ENCODE measurements around the gene RGS7BP. TPM values are rescaled to one million over a fixed set of nuclear protein-coding genes. Genes with fewer than 3 reads are reported as not detected.

RGS7BP gene
- total and polyA plus RNA-seq, 2 donors (not counting 1 experiment from before 2014, with no cell fraction given), result under 0.01 to 0.20 TPM

DNA sequence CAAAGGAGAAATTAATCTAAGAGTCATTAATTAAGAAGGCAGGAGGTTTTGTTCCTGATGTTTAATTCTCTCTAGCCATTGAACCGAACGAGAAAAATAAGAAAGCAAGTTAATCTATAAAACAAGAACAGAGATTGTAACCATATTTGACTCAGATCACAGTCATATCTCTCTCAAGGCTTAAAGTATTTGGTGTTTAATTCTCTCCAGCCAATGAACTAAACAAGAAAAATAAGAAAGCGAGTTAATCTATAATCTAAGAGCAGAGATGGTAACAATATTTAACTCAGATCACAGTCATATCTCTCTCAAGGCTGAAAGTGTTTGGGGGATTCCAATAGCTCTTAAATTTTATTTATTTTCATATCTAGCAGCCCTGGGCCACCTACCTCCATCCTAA is 110.1 kb downstream of the RGS7BP start:
- Histone ChIP-seq H3K27me3 (ENCODE audit: control insufficient read depth, insufficient read depth, low read length) (peaks cover under 1% of the 10 kb centered on the region), H3K4me1 (ENCODE audit: control insufficient read depth, extremely low read depth, insufficient read depth, low read length) (no peaks in the 10 kb centered on the region), H3K79me2 (ENCODE audit: control insufficient read depth, insufficient read depth, low read length) (no peaks in the 10 kb centered on the region), H3K9me3 (ENCODE audit: control insufficient read depth, insufficient read depth, low read depth, low read length) (no peaks in the 10 kb centered on the region), H2AFZ (ENCODE audit: low read length) (no peak overlapping the region), H3K4me2 (ENCODE audit: extremely low read depth, insufficient read depth, low read length) (no peak overlapping the region), H3K4me3 (replicated peaks in 1 of 4; ENCODE audit: control extremely low read depth in 1 of 4, insufficient read depth in 1 of 4, low read depth in 3 of 4, low read length in 4 of 4) (no peak overlapping the region), H3K36me3 (ENCODE audit: control insufficient read depth, insufficient read depth, low read length) (no peaks in the 10 kb centered on the region), H3K27ac (ENCODE audit: insufficient read depth, low read length) (no peak overlapping the region), H4K20me1 (ENCODE audit: control insufficient read depth, extremely low read depth, insufficient read depth, low read length) (no peaks in the 10 kb centered on the region), H3K9ac (ENCODE audit: insufficient read depth, low read length) (no peak overlapping the region)
- TF ChIP-seq EZH2 (IDR thresholded peaks at IDR 0.05; ENCODE audit: low read length, missing control alignments), result no peak
- TF ChIP-seq, protein P1, sequence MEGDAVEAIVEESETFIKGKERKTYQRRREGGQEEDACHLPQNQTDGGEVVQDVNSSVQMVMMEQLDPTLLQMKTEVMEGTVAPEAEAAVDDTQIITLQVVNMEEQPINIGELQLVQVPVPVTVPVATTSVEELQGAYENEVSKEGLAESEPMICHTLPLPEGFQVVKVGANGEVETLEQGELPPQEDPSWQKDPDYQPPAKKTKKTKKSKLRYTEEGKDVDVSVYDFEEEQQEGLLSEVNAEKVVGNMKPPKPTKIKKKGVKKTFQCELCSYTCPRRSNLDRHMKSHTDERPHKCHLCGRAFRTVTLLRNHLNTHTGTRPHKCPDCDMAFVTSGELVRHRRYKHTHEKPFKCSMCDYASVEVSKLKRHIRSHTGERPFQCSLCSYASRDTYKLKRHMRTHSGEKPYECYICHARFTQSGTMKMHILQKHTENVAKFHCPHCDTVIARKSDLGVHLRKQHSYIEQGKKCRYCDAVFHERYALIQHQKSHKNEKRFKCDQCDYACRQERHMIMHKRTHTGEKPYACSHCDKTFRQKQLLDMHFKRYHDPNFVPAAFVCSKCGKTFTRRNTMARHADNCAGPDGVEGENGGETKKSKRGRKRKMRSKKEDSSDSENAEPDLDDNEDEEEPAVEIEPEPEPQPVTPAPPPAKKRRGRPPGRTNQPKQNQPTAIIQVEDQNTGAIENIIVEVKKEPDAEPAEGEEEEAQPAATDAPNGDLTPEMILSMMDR (conservative IDR thresholded peaks at IDR 0.05 in 1 of 2, IDR thresholded peaks at IDR 0.05 in 1 of 2; ENCODE audit: low read depth in 1 of 2, low read length in 2 of 2), result no peak
- DNase-seq (ENCODE audit: low read depth in 2 of 2), result no peak

DNA sequence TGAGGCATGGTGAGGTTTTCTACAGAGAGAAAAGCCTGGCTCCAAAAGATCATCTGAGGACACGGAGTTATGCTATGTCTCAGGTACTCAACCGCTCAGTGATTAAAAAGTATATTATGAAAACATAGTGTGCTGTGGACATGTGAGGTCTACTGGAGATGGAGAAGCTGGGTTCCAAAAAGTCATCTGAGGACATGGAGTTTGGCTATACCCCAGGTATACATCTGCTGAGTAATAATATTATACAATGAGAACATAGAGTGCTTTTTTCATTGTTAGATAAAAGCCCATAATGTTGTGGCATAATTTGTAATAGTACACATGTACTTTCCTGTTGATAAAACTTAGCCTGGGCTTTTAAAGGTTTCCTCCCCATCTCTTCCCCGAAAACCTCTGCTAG is 113.8 kb downstream of the RGS7BP start:
- H4K20me1 ChIP-seq (ENCODE audit: control insufficient read depth, extremely low read depth, insufficient read depth, low read length), result no peaks in the 10 kb centered on the region
- H3K36me3 ChIP-seq (ENCODE audit: control insufficient read depth, insufficient read depth, low read length), result no peaks in the 10 kb centered on the region
- TF ChIP-seq, protein P1 (conservative IDR thresholded peaks at IDR 0.05 in 1 of 2, IDR thresholded peaks at IDR 0.05 in 1 of 2; ENCODE audit: low read depth in 1 of 2, low read length in 2 of 2), result no peak
- no peak for TF ChIP-seq EZH2 (IDR thresholded peaks at IDR 0.05; ENCODE audit: low read length, missing control alignments)
- no peaks in the 10 kb centered on the region for H3K9me3 ChIP-seq (ENCODE audit: control insufficient read depth, insufficient read depth, low read depth, low read length)
- DNase-seq (ENCODE audit: low read depth in 2 of 2), result peak in 1 of 2 donors; percentile 11
- H3K27me3 ChIP-seq (ENCODE audit: control insufficient read depth, insufficient read depth, low read length), result peaks cover 6% of the 10 kb centered on the region
- H3K4me2 ChIP-seq (ENCODE audit: extremely low read depth, insufficient read depth, low read length), result no peak overlapping the region
- H3K4me1 ChIP-seq (ENCODE audit: control insufficient read depth, extremely low read depth, insufficient read depth, low read length), result no peaks in the 10 kb centered on the region
- H3K9ac ChIP-seq (ENCODE audit: insufficient read depth, low read length), result no peak overlapping the region
- no peak overlapping the region for H3K4me3 ChIP-seq (replicated peaks in 1 of 4; ENCODE audit: control extremely low read depth in 1 of 4, insufficient read depth in 1 of 4, low read depth in 3 of 4, low read length in 4 of 4)
- H2AFZ ChIP-seq (ENCODE audit: low read length), result no peak overlapping the region
- H3K79me2 ChIP-seq (ENCODE audit: control insufficient read depth, insufficient read depth, low read length), result no peaks in the 10 kb centered on the region
- no peak overlapping the region for H3K27ac ChIP-seq (ENCODE audit: insufficient read depth, low read length)

DNA sequence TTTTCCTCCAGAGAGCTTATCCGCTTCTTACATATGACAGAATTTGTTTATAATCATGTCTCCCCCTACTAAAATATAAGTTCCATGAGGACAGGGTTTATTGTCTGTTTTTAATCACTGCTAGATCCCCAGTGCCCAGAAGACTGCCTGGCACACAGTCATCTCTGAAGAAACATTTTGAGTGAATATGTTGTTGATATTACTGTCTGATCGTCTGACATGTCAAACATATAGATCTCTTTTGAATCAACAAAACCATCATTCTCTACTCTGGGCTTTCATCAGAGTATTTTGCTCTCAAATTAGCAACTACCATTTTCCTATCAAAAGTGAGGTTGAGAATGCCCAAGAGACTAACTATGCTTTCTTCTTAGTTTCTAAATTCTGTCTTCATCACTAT is 117.2 kb downstream of the RGS7BP start:
- no peaks in the 10 kb centered on the region for H4K20me1 ChIP-seq (ENCODE audit: control insufficient read depth, extremely low read depth, insufficient read depth, low read length)
- H3K27me3 ChIP-seq (ENCODE audit: control insufficient read depth, insufficient read depth, low read length), result peaks cover 6% of the 10 kb centered on the region
- no peak overlapping the region for H3K9ac ChIP-seq (ENCODE audit: insufficient read depth, low read length)
- TF ChIP-seq, protein P1 (conservative IDR thresholded peaks at IDR 0.05 in 1 of 2, IDR thresholded peaks at IDR 0.05 in 1 of 2; ENCODE audit: low read depth in 1 of 2, low read length in 2 of 2), result no peak
- TF ChIP-seq EZH2 (IDR thresholded peaks at IDR 0.05; ENCODE audit: low read length, missing control alignments), result no peak
- no peaks in the 10 kb centered on the region for H3K9me3 ChIP-seq (ENCODE audit: control insufficient read depth, insufficient read depth, low read depth, low read length)
- no peak overlapping the region for H2AFZ ChIP-seq (ENCODE audit: low read length)
- H3K4me2 ChIP-seq (ENCODE audit: extremely low read depth, insufficient read depth, low read length), result no peak overlapping the region
- no peak for DNase-seq (ENCODE audit: low read depth in 2 of 2)
- H3K4me3 ChIP-seq (replicated peaks in 1 of 4; ENCODE audit: control extremely low read depth in 1 of 4, insufficient read depth in 1 of 4, low read depth in 3 of 4, low read length in 4 of 4), result no peak overlapping the region
- H3K27ac ChIP-seq (ENCODE audit: insufficient read depth, low read length), result no peak overlapping the region
- no peaks in the 10 kb centered on the region for H3K36me3 ChIP-seq (ENCODE audit: control insufficient read depth, insufficient read depth, low read length)
- no peaks in the 10 kb centered on the region for H3K79me2 ChIP-seq (ENCODE audit: control insufficient read depth, insufficient read depth, low read length)
- H3K4me1 ChIP-seq (ENCODE audit: control insufficient read depth, extremely low read depth, insufficient read depth, low read length), result no peaks in the 10 kb centered on the region

All from fibroblast of lung (primary cell).